Right lobe of liver (tissue), 4 donors: ENCODE results near the gene SPDYE6.

Experiments
- POLR2A ChIP-seq: fragments of 450-650 bp; IDR thresholded peaks from one replicate; pipeline ENCODE4 v1.6.1; 2017; ENCODE audit warnings: antibody characterized with exemption, mild to moderate bottlenecking
- TF ChIP-seq, protein P1 (sequence below), 4 donors: fragments of 200-600 bp in 3 of 4; fragments of 450-650 bp in 1 of 4; IDR thresholded peaks; one replicate each; pipeline versions ENCODE4 v1.5.1 to v1.8.0; 2016 to 2022; ENCODE audit warnings: antibody characterized with exemption in 4 of 4, mild to moderate bottlenecking in 2 of 4
- donor health status: DM: no; HTN: no; CAD: no.
- donor health status: DM: no; HTN: no; CAD: no.
- donor health status: DM: no; HTN: yes; CAD: no.

DNA sequence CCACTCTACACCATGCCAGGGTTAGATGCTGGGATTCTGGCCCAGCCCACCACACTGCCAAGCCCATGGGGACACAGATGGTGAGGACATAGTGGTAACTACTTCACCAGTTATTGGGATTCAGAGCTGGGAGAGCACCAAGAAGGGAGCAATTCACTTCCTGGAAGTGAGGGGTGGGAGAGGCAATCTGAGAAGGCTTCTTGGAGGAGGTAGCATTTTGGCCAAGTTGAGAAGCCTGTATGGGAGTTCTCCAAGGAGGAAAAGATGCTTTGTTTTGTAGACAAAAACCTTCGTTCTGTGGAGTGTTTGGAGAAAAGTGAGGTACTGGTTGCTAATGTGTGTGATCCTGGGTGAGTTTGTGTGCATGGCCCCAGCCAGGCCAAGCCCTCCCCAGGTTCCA, 36.1 kb upstream of the SPDYE6 start:
- TF ChIP-seq, protein P1, sequence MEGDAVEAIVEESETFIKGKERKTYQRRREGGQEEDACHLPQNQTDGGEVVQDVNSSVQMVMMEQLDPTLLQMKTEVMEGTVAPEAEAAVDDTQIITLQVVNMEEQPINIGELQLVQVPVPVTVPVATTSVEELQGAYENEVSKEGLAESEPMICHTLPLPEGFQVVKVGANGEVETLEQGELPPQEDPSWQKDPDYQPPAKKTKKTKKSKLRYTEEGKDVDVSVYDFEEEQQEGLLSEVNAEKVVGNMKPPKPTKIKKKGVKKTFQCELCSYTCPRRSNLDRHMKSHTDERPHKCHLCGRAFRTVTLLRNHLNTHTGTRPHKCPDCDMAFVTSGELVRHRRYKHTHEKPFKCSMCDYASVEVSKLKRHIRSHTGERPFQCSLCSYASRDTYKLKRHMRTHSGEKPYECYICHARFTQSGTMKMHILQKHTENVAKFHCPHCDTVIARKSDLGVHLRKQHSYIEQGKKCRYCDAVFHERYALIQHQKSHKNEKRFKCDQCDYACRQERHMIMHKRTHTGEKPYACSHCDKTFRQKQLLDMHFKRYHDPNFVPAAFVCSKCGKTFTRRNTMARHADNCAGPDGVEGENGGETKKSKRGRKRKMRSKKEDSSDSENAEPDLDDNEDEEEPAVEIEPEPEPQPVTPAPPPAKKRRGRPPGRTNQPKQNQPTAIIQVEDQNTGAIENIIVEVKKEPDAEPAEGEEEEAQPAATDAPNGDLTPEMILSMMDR (IDR thresholded peaks at IDR 0.05) = no peak
- TF ChIP-seq POLR2A = no peak
